GM18520 (cell line): ENCODE results near the gene RACGAP1.
"Not testable (repeated sequence)": the region's sequence is repeated elsewhere in the genome, so short reads cannot be mapped to it uniquely, and the experiment has no call there.

Source experiments
- ATAC-seq: cut with Tn5 transposase; IDR thresholded peaks from one replicate; pipeline ENCODE4 v1.9.1; 2021; ENCODE audit not compliant: unreplicated experiment

The RACGAP1 gene

GRCh38 chr12:50032515-50032853, 7.2 kb upstream of the RACGAP1 start:
- ATAC-seq: no peak

DNA sequence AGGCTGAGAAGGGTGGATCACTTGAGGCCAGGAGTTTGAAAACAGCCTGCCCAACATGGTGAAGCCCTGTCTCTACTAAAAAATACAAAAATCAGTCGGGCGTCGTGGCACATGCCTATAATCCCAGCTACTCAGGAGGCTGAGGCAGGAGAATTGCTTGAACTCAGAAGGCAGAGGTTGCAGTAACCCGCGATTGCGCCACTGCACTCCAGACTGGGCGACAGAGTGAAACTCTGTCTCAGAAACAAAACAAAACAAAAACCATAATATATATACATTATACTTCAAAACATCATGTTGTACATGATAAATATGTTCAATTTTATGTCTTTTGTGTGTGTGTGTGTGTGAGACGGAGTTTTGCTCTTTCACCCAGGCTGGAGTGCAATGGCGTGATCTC, 5.2 kb upstream of the RACGAP1 start:
- ATAC-seq: not testable (repeated sequence)

GRCh38 chr12:50026691-50027090, 1.4 kb upstream of the RACGAP1 start:
- ATAC-seq: no peak

DNA sequence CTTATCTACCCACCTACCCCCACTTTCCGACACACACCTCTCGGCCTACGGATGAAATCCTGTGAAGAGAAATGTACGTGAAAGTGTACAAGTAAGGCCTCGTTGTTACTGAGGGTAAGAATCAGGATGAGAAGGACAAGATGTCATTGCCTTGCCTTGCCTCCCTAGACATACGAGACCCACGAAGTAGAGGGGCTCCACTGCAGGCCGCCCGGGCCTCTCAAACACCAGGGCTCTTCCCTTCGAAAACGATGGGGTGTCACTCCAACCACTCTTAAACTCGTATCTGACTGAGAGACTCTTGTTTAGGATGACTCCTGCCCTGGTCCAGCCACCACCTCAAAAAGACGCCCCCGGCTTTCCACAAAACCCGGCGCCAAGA, 498 bp downstream of the RACGAP1 start:
- ATAC-seq: no peak

DNA sequence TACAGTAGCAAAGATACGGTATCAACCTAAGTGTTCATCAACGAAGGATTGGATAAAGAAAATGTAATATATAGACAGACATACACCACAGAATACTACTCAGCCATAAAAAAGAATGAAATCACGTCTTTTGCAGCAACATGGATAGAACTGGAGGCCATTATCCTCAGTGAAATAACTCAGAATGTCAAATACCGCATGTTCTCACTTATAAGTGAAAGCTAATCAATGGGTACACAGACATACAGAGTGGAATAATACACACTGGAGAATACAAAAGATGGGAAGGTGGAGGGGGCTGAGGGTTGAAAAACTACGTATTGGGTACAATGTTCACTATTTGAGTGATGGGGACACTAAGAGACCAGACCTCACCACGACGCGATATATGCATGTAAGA, 1.1 kb downstream of the RACGAP1 start:
- ATAC-seq: no peak

DNA sequence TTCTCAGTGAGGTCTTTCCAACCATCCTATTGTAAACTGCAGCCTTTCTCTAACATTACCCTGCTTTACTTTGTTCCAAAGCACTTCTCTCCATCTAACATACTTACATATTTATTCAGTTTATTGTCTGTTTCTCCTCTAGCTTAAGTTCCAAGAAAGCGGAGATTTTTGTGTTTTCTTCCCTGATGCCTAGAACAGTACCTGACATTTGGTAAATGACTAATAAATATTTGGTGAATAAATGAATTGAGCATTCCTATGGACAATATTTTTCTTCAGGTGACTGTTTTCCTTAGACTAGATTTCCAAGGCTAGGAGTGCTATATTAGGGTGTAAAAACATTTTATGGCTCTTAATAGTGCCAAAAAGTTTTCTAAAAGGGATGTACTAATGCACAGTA, 2.4 kb downstream of the RACGAP1 start:
- ATAC-seq: no peak

- ATAC-seq: no peak
Measured at GRCh38 chr12:50021031-50021430, 4.3 kb downstream of the RACGAP1 start.

- no peak for ATAC-seq
Measured at GRCh38 chr12:50019524-50019923, 5.8 kb downstream of the RACGAP1 start.

GRCh38 chr12:50018968-50019367, 6.3 kb downstream of the RACGAP1 start:
- no peak for ATAC-seq

GRCh38 chr12:50018154-50018553, 7.1 kb downstream of the RACGAP1 start:
- ATAC-seq: no peak

DNA sequence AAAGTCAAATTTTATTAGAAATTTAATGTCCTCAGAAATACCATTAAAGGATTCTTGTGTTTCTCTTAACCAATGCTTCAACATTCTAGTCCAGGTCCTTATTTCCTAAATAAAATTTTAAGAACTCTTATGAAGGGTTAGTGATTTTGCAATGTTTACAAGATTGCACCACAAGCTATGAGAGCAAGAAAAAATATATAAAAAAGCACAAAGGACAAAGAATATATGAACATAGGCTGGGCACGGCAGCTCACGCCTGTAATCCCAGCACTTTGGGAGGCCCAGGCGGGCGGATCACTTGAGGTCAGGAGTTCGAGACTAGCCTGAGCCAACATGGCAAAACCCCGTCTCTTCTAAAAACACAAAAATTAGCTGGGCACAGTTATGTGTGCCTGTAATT, 7.7 kb downstream of the RACGAP1 start:
- no peak for ATAC-seq

DNA sequence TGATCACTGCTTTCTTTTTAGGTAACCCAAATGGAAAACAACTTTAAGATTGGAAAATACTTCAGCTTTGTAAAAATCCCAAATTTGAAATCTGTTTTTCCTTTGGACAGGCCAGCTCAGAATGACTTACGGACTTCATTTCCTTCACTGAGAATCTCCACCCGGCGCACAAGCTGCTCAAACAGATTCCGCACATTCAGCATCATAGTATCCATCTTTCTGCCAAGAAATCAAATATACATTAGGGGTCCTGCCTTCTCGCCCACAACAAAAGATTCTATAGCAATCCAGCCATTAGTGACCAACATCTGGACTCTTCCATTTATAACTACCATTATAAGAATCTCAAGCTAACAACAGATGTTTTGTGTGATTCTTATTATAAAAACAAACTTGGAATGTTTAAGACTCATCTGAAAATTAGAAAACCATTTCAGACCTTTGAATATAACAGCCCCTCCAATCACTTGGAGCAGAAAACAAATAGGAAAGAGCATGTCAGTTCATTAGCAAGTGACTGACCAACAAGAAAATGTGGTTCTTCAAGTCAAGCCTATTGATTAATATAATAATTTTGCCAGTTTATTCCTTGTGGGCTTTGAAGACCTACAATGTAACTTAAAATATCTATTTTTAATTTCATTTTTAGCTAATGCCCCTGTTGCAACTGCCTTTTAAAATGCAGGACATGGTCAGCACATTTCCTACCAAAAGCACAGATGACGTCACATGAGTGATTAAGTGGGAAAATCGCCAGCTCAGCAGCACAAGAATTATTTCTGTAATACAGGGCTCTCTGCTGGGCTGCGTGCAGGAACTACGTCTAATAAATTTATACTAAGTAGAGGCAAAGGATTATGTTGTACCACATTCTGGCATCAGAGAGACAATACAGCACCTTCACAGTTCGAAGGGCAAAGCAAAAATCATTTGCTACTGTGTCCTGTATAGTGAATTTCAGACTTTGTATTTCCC, 8.5 kb downstream of the RACGAP1 start:
- no peak for ATAC-seq

- ATAC-seq: no peak
Measured at GRCh38 chr12:50014342-50014741, 11.0 kb downstream of the RACGAP1 start.

GRCh38 chr12:50013361-50014147, 11.7 kb downstream of the RACGAP1 start:
- no peak for ATAC-seq

- ATAC-seq: no peak
Measured at GRCh38 chr12:50006754-50007442, 18.4 kb downstream of the RACGAP1 start.

DNA sequence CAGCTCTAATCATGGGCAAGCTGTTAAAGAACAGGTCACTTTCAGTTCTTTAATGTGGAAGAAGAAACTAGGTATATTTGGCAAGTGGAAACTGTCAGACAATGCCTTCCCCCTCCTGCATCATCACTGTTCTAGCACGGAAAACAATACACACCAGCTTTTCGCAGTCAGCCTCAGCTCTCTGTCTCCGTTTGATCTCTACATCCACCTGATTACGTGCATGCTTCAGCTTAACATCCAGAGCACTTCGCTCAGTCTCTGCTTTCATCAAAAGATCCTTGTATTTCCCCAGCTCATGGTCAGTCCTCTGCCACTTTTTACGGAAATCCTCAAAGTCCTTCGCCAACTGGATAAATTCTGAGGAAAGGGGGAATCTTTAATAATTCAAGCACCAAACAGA, 19.0 kb downstream of the RACGAP1 start:
- no peak for ATAC-seq

DNA sequence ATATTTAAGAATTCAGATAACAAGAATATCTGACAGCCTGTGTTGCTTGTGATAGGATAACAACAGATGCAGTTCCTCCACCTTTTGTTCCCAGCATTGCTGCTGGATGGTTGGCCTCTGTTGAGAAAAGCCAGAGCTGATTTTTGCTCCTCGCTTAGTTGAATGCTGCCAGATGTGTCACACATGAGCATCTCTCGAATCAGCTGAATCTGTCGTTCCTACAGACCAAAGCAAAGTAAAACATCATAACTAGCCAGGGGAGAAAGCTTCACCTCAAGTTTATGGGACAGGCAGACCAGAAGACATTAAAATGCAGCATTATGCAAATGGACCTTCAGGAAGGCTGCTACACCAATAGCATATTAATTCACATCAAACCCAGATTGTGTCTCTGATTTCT, 20.1 kb downstream of the RACGAP1 start:
- no peak for ATAC-seq

- no peak for ATAC-seq
Measured at GRCh38 chr12:50004696-50005095, 20.6 kb downstream of the RACGAP1 start.

GRCh38 chr12:50003595-50003994, 21.7 kb downstream of the RACGAP1 start:
- ATAC-seq: no peak

GRCh38 chr12:49998453-49998852, 26.8 kb downstream of the RACGAP1 start:
- no peak for ATAC-seq

- no peak for ATAC-seq
Measured at GRCh38 chr12:49990273-49990672, 35.0 kb downstream of the RACGAP1 start.

- not testable (repeated sequence) for ATAC-seq
Measured at GRCh38 chr12:49989400-49989799, 35.9 kb downstream of the RACGAP1 start.
